WTC11 (cell line): ENCODE data around the gene ALDH5A1. TPM values are rescaled to one million over a fixed set of nuclear protein-coding genes. Genes with fewer than 3 reads are reported as not detected.

Experiments used
- ATAC-seq: fragments of 200-7000 bp; cut with Tn5 transposase; 2 replicates; pipeline ENCODE4 v1.10.0; 2021; ENCODE audit warnings: mild to moderate bottlenecking, moderate library complexity
- CTCF ChIA-PET: fragments of 300-600 bp; sonication (Branson Sonifier 250); formaldehyde crosslinking; loops from one replicate; lab custom pipeline; 2021; ENCODE audit warnings: antibody characterized with exemption; lab: Charles Lee
- POLR2A ChIA-PET: fragments of 350-600 bp; sonication (Branson Sonifier 250); formaldehyde crosslinking; loops from one replicate; lab custom pipeline; 2021; ENCODE audit warnings: antibody characterized with exemption; lab: Charles Lee
- DNase-seq: peaks from one replicate; pipeline ENCODE4 v3.0.0; 2021; ENCODE audit warnings: low spot score
- H3K27ac Mint-ChIP-seq: 2 replicates; pipeline ENCODE4 v1.8.0; 2021; ENCODE audit warnings: mixed read lengths
- H3K27me3 Mint-ChIP-seq: 2 replicates; pipeline ENCODE4 v1.8.0; 2021; ENCODE audit warnings: low read depth, mild to moderate bottlenecking, moderate library complexity, mixed read lengths
- H3K36me3 Mint-ChIP-seq: 2 replicates; pipeline ENCODE4 v1.8.0; 2021; ENCODE audit warnings: mixed read lengths
- H3K4me1 Mint-ChIP-seq: 2 replicates; pipeline ENCODE4 v1.8.0; 2022; ENCODE audit warnings: mixed read lengths
- H3K4me3 Mint-ChIP-seq: 2 replicates; pipeline ENCODE4 v1.8.0; 2021; ENCODE audit warnings: mild to moderate bottlenecking, moderate library complexity, mixed read lengths
- H3K9me3 Mint-ChIP-seq: 2 replicates; pipeline ENCODE4 v1.8.0; 2021; ENCODE audit warnings: mixed read lengths
- CBFB ChIP-seq: sonication (generic); formaldehyde crosslinking; IDR thresholded peaks from 2 replicates; pipeline ENCODE4 v1.8.1; 2022; ENCODE audit warnings: mild to moderate bottlenecking, low read depth, missing genetic modification reagents
- GRHL2 ChIP-seq: fragments of 250-450 bp; sonication (Bioruptor Pico); IDR thresholded peaks from 2 replicates; pipeline ENCODE4 v1.8.0; 2022; ENCODE audit warnings: mild to moderate bottlenecking, moderate library complexity; ENCODE audit not compliant: insufficient replicate concordance, severe bottlenecking
- GTF2I ChIP-seq: fragments of 250-450 bp; sonication (Bioruptor Pico); conservative IDR thresholded peaks from 2 replicates; pipeline ENCODE4 v1.4.0; 2021; ENCODE audit warnings: mild to moderate bottlenecking
- HMGA2 ChIP-seq: fragments of 250-450 bp; sonication (Bioruptor Pico); IDR thresholded peaks from 2 replicates; pipeline ENCODE4 v1.4.0; 2021; ENCODE audit warnings: mild to moderate bottlenecking, moderate library complexity
- JUN ChIP-seq: sonication (generic); formaldehyde crosslinking; IDR thresholded peaks from 2 replicates; pipeline ENCODE4 v1.8.0; 2023; ENCODE audit warnings: mild to moderate bottlenecking, missing genetic modification reagents
- NFYB ChIP-seq: sonication (generic); formaldehyde crosslinking; conservative IDR thresholded peaks from 2 replicates; pipeline ENCODE4 v1.8.0; 2022; ENCODE audit warnings: low read depth, missing genetic modification reagents
- RELA ChIP-seq: sonication (generic); formaldehyde crosslinking; IDR thresholded peaks from 2 replicates; pipeline ENCODE4 v1.8.1; 2022; ENCODE audit warnings: missing genetic modification reagents, mild to moderate bottlenecking, borderline replicate concordance
- ZNF263 ChIP-seq: sonication (generic); formaldehyde crosslinking; IDR thresholded peaks from 2 replicates; pipeline ENCODE4 v1.8.1; 2022; ENCODE audit warnings: low read depth, mild to moderate bottlenecking, moderate library complexity, missing genetic modification reagents
- total RNA-seq: library from RNA; stranded (reverse); gene quantifications from 3 replicates; pipeline ENCODE4 v1.2.3, GENCODE V29; 2021
- TF ChIP-seq, protein P1 (sequence below): sonication (generic); formaldehyde crosslinking; IDR thresholded peaks from 2 replicates; pipeline ENCODE4 v1.8.0; 2022; ENCODE audit warnings: missing genetic modification reagents
- TF ChIP-seq, protein P2 (sequence below): sonication (generic); formaldehyde crosslinking; IDR thresholded peaks from 2 replicates; pipeline ENCODE4 v1.8.1; 2023; ENCODE audit warnings: mild to moderate bottlenecking, missing genetic modification reagents, borderline replicate concordance
- TF ChIP-seq, protein P3 (sequence below): fragments of 250-450 bp; sonication (Bioruptor Pico); IDR thresholded peaks from 2 replicates; pipeline ENCODE4 v1.9.0; 2021; ENCODE audit warnings: mild to moderate bottlenecking
- TF ChIP-seq, protein P4 (sequence below): sonication (generic); formaldehyde crosslinking; IDR thresholded peaks from 2 replicates; pipeline ENCODE4 v1.8.0; 2023; ENCODE audit warnings: missing genetic modification reagents, mild to moderate bottlenecking, borderline replicate concordance

The ALDH5A1 gene
- total RNA-seq, 1 experiment from 2014 or later: 5.1 TPM

DNA sequence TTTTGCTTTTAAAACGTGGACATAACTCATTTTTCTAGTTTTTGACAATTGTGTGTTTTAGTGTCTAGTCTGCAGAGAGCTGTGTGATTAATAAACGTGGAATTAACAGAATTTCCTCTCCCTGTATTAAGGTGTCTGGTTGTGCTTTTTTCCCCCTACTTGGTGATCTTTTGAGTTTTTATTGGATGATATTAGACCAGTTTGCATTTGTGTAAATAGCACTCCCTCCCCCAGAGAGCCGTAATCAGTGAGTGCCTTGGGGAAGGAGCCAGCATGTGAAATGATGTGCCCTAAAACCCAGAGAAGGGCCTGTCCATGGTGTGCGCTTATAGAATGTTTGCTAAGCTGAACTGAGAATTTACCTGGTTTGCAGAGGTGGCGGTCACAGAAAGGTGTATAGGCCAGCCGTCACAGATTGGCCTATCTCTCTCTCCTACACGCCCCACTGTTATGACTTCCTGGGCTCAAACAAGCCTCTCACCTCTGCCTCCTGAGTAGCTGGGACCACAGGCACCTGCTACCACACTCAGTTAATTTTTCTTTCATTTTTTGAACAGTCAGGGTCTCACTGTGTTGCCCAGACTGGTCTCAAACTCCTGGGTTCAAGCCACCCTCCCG lies 42.4 kb downstream of the ALDH5A1 start:
- CTCF ChIA-PET: interaction anchor here (0.6 to 2.7 kb wide), 2 partner anchors 16 to 539 kb away, joined by 4 to 11 read pairs; no protein-coding TSS in a partner anchor
- Mint-ChIP-seq H3K36me3 (no peaks in the 10 kb centered on the region), H3K27me3 (no peaks in the 10 kb centered on the region), H3K9me3 (no peaks in the 10 kb centered on the region), H3K4me3 (no peak overlapping the region), H3K4me1 (0 out of 2 replicates have a peak, but pooled peaks cover 6% of the 10 kb centered on the region), H3K27ac (no peak overlapping the region)
- TF ChIP-seq, protein P1, sequence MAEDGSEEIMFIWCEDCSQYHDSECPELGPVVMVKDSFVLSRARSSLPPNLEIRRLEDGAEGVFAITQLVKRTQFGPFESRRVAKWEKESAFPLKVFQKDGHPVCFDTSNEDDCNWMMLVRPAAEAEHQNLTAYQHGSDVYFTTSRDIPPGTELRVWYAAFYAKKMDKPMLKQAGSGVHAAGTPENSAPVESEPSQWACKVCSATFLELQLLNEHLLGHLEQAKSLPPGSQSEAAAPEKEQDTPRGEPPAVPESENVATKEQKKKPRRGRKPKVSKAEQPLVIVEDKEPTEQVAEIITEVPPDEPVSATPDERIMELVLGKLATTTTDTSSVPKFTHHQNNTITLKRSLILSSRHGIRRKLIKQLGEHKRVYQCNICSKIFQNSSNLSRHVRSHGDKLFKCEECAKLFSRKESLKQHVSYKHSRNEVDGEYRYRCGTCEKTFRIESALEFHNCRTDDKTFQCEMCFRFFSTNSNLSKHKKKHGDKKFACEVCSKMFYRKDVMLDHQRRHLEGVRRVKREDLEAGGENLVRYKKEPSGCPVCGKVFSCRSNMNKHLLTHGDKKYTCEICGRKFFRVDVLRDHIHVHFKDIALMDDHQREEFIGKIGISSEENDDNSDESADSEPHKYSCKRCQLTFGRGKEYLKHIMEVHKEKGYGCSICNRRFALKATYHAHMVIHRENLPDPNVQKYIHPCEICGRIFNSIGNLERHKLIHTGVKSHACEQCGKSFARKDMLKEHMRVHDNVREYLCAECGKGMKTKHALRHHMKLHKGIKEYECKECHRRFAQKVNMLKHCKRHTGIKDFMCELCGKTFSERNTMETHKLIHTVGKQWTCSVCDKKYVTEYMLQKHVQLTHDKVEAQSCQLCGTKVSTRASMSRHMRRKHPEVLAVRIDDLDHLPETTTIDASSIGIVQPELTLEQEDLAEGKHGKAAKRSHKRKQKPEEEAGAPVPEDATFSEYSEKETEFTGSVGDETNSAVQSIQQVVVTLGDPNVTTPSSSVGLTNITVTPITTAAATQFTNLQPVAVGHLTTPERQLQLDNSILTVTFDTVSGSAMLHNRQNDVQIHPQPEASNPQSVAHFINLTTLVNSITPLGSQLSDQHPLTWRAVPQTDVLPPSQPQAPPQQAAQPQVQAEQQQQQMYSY (CRISPR knock-in tag): no peak
- TF ChIP-seq RELA (CRISPR knock-in tag) (no peak), HMGA2 (CRISPR knock-in tag) (no peak), NFYB (CRISPR knock-in tag) (no peak), ZNF263 (CRISPR knock-in tag) (no peak), CBFB (no peak)
- TF ChIP-seq, protein P2, sequence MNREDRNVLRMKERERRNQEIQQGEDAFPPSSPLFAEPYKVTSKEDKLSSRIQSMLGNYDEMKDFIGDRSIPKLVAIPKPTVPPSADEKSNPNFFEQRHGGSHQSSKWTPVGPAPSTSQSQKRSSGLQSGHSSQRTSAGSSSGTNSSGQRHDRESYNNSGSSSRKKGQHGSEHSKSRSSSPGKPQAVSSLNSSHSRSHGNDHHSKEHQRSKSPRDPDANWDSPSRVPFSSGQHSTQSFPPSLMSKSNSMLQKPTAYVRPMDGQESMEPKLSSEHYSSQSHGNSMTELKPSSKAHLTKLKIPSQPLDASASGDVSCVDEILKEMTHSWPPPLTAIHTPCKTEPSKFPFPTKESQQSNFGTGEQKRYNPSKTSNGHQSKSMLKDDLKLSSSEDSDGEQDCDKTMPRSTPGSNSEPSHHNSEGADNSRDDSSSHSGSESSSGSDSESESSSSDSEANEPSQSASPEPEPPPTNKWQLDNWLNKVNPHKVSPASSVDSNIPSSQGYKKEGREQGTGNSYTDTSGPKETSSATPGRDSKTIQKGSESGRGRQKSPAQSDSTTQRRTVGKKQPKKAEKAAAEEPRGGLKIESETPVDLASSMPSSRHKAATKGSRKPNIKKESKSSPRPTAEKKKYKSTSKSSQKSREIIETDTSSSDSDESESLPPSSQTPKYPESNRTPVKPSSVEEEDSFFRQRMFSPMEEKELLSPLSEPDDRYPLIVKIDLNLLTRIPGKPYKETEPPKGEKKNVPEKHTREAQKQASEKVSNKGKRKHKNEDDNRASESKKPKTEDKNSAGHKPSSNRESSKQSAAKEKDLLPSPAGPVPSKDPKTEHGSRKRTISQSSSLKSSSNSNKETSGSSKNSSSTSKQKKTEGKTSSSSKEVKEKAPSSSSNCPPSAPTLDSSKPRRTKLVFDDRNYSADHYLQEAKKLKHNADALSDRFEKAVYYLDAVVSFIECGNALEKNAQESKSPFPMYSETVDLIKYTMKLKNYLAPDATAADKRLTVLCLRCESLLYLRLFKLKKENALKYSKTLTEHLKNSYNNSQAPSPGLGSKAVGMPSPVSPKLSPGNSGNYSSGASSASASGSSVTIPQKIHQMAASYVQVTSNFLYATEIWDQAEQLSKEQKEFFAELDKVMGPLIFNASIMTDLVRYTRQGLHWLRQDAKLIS: no peak
- TF ChIP-seq, protein P3, sequence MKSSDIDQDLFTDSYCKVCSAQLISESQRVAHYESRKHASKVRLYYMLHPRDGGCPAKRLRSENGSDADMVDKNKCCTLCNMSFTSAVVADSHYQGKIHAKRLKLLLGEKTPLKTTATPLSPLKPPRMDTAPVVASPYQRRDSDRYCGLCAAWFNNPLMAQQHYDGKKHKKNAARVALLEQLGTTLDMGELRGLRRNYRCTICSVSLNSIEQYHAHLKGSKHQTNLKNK (CRISPR knock-in tag): no peak
- ATAC-seq: no peak
- DNase-seq: no peak
- POLR2A ChIA-PET: no interaction called here

DNA sequence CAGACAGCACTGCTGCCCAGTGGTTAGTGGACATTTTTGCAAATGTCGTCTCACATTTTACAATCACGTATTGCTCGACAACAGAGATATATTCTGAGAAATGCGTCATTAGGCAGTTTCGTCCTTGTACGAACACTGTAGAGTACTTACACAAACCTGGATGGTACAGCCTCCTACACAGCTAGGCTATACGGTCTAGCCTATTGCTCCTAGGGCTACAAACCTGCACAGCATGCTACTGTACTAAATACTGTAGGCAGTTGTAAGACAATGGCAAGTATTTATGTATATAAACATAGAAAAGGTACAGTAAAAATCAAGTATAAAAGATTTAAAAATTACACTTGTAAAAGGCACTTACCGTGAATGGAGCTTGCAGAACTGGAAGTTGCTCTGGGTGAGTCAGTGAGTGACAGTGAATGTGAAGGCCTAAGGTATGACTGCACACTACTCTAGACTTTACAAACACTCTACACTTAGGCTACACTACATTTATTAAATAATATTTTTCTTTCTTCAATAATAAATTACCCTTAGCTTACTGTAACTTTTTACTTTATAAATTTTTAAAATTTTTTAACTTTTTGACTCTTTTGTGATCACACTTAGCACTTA lies 43.1 kb downstream of the ALDH5A1 start:
- no peak overlapping the region for H3K27ac Mint-ChIP-seq
- H3K27me3 Mint-ChIP-seq: no peaks in the 10 kb centered on the region
- no peaks in the 10 kb centered on the region for H3K36me3 Mint-ChIP-seq
- TF ChIP-seq GRHL2 (CRISPR knock-in tag): no peak
- no peak for TF ChIP-seq GTF2I (CRISPR knock-in tag)
- TF ChIP-seq, protein P4, sequence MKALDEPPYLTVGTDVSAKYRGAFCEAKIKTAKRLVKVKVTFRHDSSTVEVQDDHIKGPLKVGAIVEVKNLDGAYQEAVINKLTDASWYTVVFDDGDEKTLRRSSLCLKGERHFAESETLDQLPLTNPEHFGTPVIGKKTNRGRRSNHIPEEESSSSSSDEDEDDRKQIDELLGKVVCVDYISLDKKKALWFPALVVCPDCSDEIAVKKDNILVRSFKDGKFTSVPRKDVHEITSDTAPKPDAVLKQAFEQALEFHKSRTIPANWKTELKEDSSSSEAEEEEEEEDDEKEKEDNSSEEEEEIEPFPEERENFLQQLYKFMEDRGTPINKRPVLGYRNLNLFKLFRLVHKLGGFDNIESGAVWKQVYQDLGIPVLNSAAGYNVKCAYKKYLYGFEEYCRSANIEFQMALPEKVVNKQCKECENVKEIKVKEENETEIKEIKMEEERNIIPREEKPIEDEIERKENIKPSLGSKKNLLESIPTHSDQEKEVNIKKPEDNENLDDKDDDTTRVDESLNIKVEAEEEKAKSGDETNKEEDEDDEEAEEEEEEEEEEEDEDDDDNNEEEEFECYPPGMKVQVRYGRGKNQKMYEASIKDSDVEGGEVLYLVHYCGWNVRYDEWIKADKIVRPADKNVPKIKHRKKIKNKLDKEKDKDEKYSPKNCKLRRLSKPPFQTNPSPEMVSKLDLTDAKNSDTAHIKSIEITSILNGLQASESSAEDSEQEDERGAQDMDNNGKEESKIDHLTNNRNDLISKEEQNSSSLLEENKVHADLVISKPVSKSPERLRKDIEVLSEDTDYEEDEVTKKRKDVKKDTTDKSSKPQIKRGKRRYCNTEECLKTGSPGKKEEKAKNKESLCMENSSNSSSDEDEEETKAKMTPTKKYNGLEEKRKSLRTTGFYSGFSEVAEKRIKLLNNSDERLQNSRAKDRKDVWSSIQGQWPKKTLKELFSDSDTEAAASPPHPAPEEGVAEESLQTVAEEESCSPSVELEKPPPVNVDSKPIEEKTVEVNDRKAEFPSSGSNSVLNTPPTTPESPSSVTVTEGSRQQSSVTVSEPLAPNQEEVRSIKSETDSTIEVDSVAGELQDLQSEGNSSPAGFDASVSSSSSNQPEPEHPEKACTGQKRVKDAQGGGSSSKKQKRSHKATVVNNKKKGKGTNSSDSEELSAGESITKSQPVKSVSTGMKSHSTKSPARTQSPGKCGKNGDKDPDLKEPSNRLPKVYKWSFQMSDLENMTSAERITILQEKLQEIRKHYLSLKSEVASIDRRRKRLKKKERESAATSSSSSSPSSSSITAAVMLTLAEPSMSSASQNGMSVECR (CRISPR knock-in tag): no peak
- TF ChIP-seq JUN (CRISPR knock-in tag): no peak
- TF ChIP-seq RELA (CRISPR knock-in tag): no peak
- POLR2A ChIA-PET: no interaction called here
- ATAC-seq: no peak
- H3K9me3 Mint-ChIP-seq: peaks cover 4% of the 10 kb centered on the region
- H3K4me1 Mint-ChIP-seq: 0 out of 2 replicates have a peak, but pooled peaks cover 6% of the 10 kb centered on the region
- no peak overlapping the region for H3K4me3 Mint-ChIP-seq
- CTCF ChIA-PET: no interaction called here
- DNase-seq: no peak
